ENCODE data around the gene TSTD2.
"Not testable (repeated sequence)": the region's sequence is repeated elsewhere in the genome, so short reads cannot be mapped to it uniquely, and the experiment has no call there.

Gene TSTD2

GRCh38 chr9:97586909-97587308 is 46.3 kb downstream of the TSTD2 start:
- not testable (repeated sequence) for DNase-seq (ENCODE audit: low spot score)

- not testable (repeated sequence) for DNase-seq (ENCODE audit: low spot score)
Observed at GRCh38 chr9:97584778-97585177, 48.4 kb downstream of the TSTD2 start.

- DNase-seq (ENCODE audit: low spot score), result not testable (repeated sequence)
Observed at GRCh38 chr9:97581590-97581989, 51.6 kb downstream of the TSTD2 start.

GRCh38 chr9:97579914-97580313 is 53.3 kb downstream of the TSTD2 start:
- DNase-seq (ENCODE audit: low spot score), result no peak

- no peak for DNase-seq (ENCODE audit: low spot score)
Observed at GRCh38 chr9:97578846-97579245, 54.3 kb downstream of the TSTD2 start.

- no peak for DNase-seq (ENCODE audit: low spot score)
Observed at GRCh38 chr9:97577051-97577450, 56.1 kb downstream of the TSTD2 start.

- no peak for DNase-seq (ENCODE audit: low spot score)
Observed at GRCh38 chr9:97575673-97576200, 57.4 kb downstream of the TSTD2 start.

GRCh38 chr9:97574921-97575672 is 58.1 kb downstream of the TSTD2 start:
- not testable (repeated sequence) for DNase-seq (ENCODE audit: low spot score)

- DNase-seq (ENCODE audit: low spot score), result not testable (repeated sequence)
Observed at GRCh38 chr9:97574101-97574571, 59.0 kb downstream of the TSTD2 start.

GRCh38 chr9:97573482-97574073 is 59.6 kb downstream of the TSTD2 start:
- DNase-seq (ENCODE audit: low spot score), result no peak

- DNase-seq (ENCODE audit: low spot score), result no peak
Observed at GRCh38 chr9:97572892-97573365, 60.2 kb downstream of the TSTD2 start.

GRCh38 chr9:97572196-97572891 is 60.8 kb downstream of the TSTD2 start:
- no peak for DNase-seq (ENCODE audit: low spot score)

GRCh38 chr9:97571664-97572063 is 61.5 kb downstream of the TSTD2 start:
- no peak for DNase-seq (ENCODE audit: low spot score)

GRCh38 chr9:97570899-97571298 is 62.3 kb downstream of the TSTD2 start:
- peak; percentile 77 for DNase-seq (ENCODE audit: low spot score)

- no peak for DNase-seq (ENCODE audit: low spot score)
Observed at GRCh38 chr9:97568461-97569275, 64.5 kb downstream of the TSTD2 start.

- DNase-seq (ENCODE audit: low spot score), result no peak
Observed at GRCh38 chr9:97567894-97568202, 65.3 kb downstream of the TSTD2 start.

- no peak for DNase-seq (ENCODE audit: low spot score)
Observed at GRCh38 chr9:97567182-97567893, 65.8 kb downstream of the TSTD2 start.

GRCh38 chr9:97565262-97565661 is 67.9 kb downstream of the TSTD2 start:
- DNase-seq (ENCODE audit: low spot score), result no peak

GRCh38 chr9:97564291-97565175 is 68.6 kb downstream of the TSTD2 start:
- DNase-seq (ENCODE audit: low spot score), result no peak

GRCh38 chr9:97563458-97564135 is 69.6 kb downstream of the TSTD2 start:
- no peak for DNase-seq (ENCODE audit: low spot score)
